Ammon's horn (tissue), 1 donor: ENCODE results near the gene ILRUN.
"Not testable (repeated sequence)": the region's sequence is repeated elsewhere in the genome, so short reads cannot be mapped to it uniquely, and the experiment has no call there.

Source experiments
- DNase-seq: peaks from one replicate; pipeline ENCODE4 v3.0.0-alpha.2; 2016; ENCODE audit warnings: low spot score

Gene ILRUN

GRCh38 chr6:34697544-34697836 lies 923 bp upstream of the ILRUN start:
- DNase-seq = no peak

DNA sequence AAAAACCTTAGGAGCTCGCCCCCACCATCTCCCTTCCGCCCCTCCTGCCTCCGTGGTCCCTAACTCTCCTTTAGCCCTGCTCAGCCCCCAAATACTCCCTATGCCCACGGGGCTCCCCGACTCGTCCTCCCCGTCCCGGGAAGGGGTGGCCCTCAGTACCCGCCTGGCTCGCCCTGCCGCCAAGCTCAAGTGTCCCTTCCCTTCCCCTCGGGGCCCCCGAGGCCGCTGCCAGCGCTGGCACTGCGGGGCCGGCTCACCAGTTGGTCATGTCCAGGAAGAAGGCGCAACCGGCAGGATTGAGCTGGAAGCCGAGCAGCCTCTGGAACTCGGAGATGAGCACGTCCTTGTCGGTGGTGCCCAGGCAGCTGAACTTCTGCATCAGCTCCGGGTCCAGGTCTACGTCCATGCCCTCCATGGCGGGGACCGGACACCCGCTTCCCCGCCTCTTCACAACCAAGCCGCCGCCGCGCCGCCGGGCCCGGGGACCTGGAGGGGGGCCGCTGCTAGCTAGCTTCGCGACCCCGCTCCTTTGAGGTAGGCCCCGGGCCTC lies 303 bp downstream of the ILRUN start:
- DNase-seq = no peak

GRCh38 chr6:34695729-34696188 lies 808 bp downstream of the ILRUN start:
- no peak for DNase-seq

DNA sequence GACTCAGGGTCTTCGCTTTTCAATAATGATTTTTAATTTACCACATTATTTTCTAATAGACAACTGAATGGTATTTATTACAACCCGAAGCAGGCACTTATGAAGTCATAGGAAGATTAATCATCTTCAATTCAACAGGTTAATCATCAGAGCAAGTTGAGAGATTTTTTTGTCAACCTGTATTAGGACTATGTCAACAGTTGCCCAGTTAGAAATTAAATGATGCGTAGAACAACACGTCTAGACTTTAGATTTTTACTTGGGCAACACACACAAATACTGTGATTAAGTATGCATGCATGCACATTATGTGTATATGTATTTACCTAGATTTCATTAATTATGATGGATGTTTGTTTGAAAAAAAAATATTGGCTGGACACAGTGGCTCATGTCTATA lies 4.3 kb downstream of the ILRUN start:
- DNase-seq = no peak

DNA sequence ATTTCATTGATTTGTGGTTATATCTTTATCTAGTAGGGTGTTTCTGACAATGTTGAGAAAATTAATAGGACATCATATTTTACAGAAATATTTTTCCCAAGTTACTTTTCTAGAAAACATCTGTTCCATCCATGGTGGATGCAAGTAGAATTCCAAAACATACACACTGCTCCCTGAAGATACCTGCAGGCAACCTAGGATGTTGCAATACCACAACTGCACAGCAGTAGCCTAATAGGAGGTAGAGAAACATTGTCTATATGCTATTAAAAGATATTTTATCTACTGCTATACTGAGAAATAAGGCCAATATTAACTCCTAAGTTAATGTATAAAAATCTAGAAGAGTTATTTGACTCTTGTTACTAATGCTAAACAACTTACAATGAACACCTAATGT lies 6.8 kb downstream of the ILRUN start:
- DNase-seq = no peak

DNA sequence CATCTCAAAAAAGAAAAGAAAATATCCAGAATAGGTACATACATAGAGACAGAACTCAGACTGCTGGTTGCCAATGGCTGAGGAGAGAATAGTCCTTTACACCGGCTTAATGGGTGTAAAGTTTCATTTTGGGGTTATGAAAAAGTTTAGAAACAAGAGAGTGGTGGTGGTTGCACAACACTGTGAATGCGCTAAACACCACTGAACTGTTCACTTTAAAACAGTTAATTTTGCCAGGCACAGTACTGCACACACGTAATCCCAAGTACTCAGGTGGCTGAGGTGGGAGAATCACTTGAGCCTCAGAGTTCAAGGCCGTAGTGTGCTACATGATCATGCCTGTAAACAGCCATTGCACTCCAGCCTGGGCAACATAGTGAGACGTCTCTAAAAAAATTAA lies 7.6 kb downstream of the ILRUN start:
- DNase-seq = no peak

DNA sequence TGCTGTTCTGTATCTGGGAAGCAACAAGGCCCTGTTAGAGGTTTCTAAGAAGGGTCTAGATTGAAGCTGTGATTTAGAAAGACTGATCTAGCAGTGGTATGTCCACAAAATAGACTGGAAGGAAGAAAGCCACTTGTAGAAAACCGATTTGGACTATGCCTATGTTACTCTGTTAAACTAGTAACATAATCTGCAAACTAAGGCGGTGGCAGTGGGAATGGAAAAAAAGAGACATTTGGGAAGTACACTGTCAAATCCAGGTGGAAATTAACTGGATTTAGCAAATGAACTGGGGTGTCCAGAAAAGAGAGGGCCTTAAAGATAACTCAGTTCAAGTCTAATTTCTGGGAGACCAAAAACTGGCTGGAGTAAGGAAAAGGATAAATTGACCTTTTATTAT lies 11.6 kb downstream of the ILRUN start:
- no peak for DNase-seq

GRCh38 chr6:34684364-34684763 lies 12.2 kb downstream of the ILRUN start:
- no peak for DNase-seq

GRCh38 chr6:34680802-34681515 lies 15.6 kb downstream of the ILRUN start:
- no peak for DNase-seq

DNA sequence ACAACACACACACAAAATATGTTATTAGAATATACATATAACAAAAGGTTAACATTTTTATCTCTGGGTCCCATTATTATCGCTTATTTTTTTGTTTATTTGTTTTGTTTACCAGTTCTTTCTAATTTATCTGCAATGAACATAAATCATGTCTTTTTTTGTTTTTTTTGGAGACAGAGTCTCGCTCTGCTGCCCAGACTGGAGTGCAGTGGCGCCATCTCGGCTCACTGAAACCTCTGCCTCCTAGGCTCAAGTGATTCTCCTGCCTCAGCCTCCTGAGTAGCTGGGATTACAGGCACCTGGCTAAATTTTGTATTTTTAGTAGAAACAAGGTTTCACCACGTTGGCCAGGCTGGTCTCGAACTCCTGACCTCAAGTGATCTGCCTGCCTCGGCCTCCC lies 16.3 kb downstream of the ILRUN start:
- DNase-seq = not testable (repeated sequence)

GRCh38 chr6:34679552-34680253 lies 16.9 kb downstream of the ILRUN start:
- DNase-seq = no peak

DNA sequence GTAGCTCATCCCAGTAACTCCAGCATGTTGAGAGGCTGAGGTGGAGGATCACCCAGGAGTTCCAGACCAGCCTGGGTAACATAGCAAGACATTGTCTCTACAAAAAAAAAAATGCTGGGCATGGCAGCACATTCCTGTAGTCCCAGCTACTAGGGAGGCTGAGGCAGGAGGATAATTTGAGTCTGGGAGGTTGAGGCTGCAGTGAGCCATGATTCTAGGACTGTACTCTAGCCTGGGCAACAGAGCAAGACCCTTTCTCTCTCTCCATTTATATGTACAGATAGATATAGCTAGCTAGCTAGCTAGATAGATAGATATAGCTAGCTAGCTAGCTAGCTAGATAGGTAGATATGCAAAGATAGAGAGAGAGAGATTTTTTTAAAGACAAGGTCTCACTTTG lies 20.4 kb downstream of the ILRUN start:
- DNase-seq = no peak

DNA sequence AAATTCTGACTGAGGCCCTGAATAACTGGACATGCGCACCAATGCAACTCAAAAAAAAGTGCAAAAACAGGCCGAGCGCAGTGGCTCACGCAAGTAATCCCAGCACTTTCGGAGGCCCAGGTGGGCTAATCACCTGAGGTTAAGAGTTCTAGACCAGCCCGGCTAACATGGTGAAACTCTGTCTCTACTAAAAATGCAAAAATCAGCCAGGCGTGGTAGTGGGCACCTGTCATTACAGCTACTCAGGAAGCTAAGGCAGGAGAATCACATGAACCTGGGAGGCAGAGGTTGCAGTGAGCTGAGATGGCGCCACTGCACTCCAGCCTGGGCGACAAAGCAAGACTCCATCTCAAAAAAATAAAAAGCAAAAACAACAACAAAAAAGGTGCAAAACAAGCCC lies 21.6 kb downstream of the ILRUN start:
- DNase-seq = not testable (repeated sequence)

DNA sequence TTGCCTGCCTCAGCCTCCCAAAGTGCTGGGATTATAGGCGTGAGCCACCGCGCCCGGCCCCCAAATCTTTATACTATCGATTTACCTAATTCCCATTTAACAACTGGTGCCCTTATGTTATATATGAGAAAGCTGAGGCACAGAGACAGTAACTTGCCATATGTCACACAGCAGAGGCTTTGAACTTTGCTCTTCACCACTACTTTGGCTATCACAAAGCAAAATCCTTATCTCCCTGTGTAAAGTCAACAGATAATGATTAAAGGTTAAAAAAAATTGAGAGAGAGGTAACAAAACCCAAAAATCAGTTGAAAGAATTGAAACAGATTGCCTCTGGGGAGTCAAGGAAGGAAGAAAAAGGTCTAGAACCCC lies 22.3 kb downstream of the ILRUN start:
- DNase-seq = no peak

DNA sequence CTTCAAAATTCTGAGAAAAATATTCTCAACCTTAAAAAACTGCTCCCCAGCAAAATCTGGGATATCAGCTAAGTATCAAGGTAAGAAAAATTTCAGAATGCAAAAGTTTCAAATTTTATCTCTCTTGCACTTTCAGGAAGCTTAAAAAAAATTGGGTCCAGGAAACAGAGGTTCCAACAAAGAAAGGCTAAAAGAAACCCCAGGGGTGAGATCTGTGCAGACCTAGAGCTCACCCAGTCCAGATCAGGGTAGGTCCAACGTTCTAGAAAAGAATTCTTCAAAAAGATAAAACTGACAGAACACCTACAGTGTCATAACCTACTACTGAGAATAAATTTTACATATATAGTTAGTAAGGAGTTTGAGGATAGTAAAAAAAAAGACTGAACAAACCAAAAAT lies 23.5 kb downstream of the ILRUN start:
- DNase-seq = no peak

GRCh38 chr6:34672657-34673043 lies 23.9 kb downstream of the ILRUN start:
- no peak for DNase-seq

DNA sequence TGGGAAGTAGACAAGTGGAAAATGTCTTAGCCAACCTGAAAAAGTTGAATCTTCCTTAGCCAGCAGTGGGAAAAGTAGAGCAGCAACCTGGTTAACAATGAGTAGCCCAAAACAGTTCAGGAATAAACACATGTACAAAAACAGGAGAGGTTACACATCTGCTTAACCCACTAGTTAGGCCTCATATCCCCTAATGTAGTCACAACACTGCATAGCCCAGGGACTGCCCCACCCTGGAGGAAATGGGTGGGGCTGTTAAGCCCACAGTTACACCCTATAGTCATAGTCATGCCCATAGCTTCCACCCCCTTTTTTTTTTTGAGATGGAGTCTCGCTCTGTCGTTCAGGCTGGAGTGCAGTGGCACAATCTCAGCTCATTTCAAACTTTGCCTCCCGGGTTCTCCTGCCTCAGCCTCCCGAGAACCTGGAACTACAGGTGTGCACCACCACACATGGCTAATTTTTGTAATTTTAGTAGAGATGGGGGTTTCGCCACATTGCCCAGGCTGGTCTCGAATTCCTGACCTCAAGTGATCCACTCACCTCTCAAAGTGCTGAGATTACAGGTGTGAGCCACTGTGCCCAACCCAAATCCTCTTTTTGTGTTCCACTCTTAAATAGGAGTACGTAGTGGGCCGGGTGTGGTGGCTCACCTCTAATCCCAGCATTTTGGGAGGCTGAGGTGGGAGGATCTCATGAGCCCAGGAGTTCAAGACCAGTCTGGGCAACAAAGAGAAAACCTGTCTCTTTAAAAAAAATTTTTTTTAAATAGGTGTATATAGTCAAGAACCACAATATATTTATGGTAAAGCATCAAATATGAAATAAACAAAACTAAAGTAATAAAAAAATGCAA lies 24.5 kb downstream of the ILRUN start:
- DNase-seq = no peak

DNA sequence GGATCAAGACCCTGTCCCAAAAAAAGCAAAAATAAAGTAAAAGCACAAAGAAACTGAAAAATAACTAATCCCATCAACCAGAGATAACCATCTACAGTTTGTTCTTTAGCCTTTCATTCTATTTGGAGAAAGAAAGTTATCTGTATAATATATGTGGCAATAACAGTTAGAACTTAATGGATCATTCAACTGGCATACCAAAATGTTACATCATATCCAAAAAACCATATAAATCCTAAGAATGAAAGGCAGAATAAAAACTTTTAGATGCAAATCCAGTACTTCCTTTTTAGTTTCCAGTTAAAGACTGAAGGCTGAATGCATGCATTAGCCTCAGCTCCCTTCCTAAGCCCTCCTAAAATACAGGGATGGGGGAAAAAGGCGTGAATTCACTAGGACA lies 25.2 kb downstream of the ILRUN start:
- DNase-seq = no peak

- not testable (repeated sequence) for DNase-seq
Observed at GRCh38 chr6:34668799-34669198, 27.8 kb downstream of the ILRUN start.

DNA sequence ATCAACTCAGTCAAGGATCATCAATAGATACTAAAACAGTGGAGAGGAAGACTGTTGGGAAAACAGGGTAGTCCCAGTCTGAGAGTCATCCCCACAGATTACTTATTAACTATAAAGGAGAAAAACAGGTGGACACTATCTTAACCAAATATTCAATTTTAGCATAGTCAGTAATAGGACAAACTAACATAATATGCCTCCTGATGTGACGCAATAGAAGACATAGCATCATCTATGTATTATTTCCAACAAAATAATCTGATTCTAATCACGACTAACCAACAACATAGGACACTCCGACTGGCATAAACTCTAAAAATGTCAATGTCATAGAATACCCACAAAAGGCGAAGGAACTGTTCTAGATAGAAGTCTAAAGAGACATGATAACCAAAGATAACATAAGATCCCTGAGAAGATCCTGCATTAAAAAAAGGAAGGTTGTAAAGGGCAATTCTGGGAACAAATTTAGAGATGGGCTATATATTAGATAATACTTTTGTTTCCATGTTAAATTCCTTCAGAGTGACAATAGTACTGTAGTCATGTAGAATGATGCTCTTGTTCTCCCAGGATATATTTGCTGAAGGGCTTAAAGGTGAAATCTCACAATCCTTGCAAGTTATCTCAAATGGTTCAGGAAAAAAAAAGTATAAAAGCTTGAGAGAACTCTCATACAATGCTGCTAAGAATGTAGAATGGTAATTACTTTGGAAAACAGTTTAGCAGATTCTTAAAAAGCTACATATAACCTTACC lies 28.9 kb downstream of the ILRUN start:
- no peak for DNase-seq

DNA sequence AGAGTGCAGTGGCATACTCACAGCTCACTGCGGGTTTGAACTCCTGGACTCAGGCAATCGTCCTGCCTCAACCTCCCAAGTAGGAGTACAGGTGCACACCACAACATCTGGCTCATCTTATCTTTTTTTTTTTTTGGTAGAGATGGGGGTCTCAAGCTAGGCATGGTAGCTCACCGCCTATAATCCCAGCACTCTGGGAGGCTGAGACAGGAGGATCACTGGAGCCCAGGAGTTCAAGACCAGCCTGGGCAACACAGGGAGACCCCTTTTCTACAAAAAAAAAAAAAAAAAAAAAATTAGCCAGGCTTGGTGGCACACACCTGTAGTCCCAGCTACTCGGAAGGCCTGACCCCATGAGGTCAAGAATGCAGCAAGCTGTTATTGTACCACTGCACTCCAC lies 31.5 kb downstream of the ILRUN start:
- DNase-seq = no peak
